Tibial nerve (tissue), 4 donors: ENCODE measurements around the gene MLNR. TPM values are rescaled to one million over a fixed set of nuclear protein-coding genes. Genes with fewer than 3 reads are reported as not detected.

Experiments used
- DNase-seq, 2 donors: peaks; one replicate each; pipeline ENCODE4 v3.0.0-alpha.2; 2019; ENCODE audit warnings: low spot score in 2 of 2
- H3K27ac ChIP-seq, 4 donors: fragments of 200-600 bp; sonication (generic) in 3 of 4; one replicate each; pipeline ENCODE4 v1.5.1; 2017 to 2019; ENCODE audit warnings: mild to moderate bottlenecking in 1 of 4
- H3K27me3 ChIP-seq, 2 donors: fragments of 200-600 bp; sonication (generic) in 1 of 2; one replicate each; pipeline versions ENCODE4 v1.5.1 to v1.6.0; 2017 to 2019
- H3K36me3 ChIP-seq, 3 donors: fragments of 200-600 bp; sonication (generic); one replicate each; pipeline ENCODE4 v1.5.1; 2018 to 2019
- H3K4me1 ChIP-seq, 4 donors: fragments of 200-600 bp; sonication (generic) in 3 of 4; one replicate each; pipeline ENCODE4 v1.5.1; 2017 to 2019
- H3K4me3 ChIP-seq, 4 donors: fragments of 200-600 bp; sonication (generic) in 3 of 4; one replicate each; pipeline ENCODE4 v1.5.1; 2017 to 2019; ENCODE audit warnings: mild to moderate bottlenecking in 1 of 4, moderate library complexity in 1 of 4
- H3K9me3 ChIP-seq, 4 donors: fragments of 200-600 bp; sonication (generic) in 3 of 4; one replicate each; pipeline ENCODE4 v1.5.1; 2017 to 2019
- EP300 ChIP-seq, 2 donors: sonication (generic); formaldehyde crosslinking; IDR thresholded peaks; one replicate each; pipeline ENCODE4 v1.6.1; 2017; ENCODE audit warnings: antibody characterized with exemption in 2 of 2, mild to moderate bottlenecking in 1 of 2
- POLR2A ChIP-seq, 2 donors: fragments of 450-650 bp; IDR thresholded peaks; one replicate each; pipeline ENCODE4 v1.6.1; 2017; ENCODE audit warnings: antibody characterized with exemption in 2 of 2, mild to moderate bottlenecking in 2 of 2, moderate library complexity in 2 of 2
- whole genome bisulfite sequencing, 2 donors: methylation state at CpG; one replicate each; pipeline ENCODE4 v1.1.5; 2018; 5-methylcytosine and 5-hydroxymethylcytosine counted together
- total RNA-seq, 4 donors: library from RNA; depleted of rRNA; stranded (reverse); fragments of >200 nt; gene quantifications; one replicate each; pipeline ENCODE4 v1.1.0, GENCODE V29; 2016
- TF ChIP-seq, protein P1 (sequence below), 5 experiments: fragments of 200-600 bp in 3 of 5; fragments of 450-650 bp in 2 of 5; sonication (generic) in 3 of 5; IDR thresholded peaks; one replicate each; pipeline ENCODE4 v1.5.1; 2016 to 2019; ENCODE audit warnings: antibody characterized with exemption in 5 of 5, mild to moderate bottlenecking in 3 of 5, moderate library complexity in 2 of 5

MLNR gene
- total RNA-seq, 4 donors from 2014 or later = 0.42 TPM; not detected in 3

DNA sequence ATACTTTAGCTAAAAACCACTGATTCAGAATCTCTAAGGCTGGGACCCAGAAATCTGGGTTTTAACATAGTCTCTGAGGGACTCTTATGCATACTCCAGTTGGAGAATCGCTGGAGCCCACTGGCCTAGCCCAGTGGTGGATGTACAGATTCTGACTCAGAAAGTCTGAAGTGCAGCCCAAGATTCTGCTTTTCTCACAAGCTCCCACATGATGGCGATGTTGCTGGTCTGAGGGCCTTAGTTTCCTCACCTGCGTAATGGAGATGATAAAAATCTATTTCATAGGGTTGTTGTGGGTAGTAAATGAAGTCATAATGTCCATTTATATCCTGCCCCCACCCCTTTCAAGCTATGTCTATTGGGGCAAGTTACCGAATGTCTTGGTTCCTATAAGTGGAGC lies 19.9 kb downstream of the MLNR start:
- H3K27me3 ChIP-seq = no peaks in the 10 kb centered on the region
- H3K36me3 ChIP-seq = peaks cover 0 to 4% (median 0%) of the 10 kb centered on the region in 3 donors
- 30 to 39% methylated on average over 4 of the region's 4 CpGs for WGBS, 2 donors
- H3K4me3 ChIP-seq = no peak overlapping the region
- no peak for DNase-seq
- TF ChIP-seq EP300 (IDR thresholded peaks at IDR 0.05) = no peak
- no peak for TF ChIP-seq POLR2A (IDR thresholded peaks at IDR 0.05)
- TF ChIP-seq, protein P1, sequence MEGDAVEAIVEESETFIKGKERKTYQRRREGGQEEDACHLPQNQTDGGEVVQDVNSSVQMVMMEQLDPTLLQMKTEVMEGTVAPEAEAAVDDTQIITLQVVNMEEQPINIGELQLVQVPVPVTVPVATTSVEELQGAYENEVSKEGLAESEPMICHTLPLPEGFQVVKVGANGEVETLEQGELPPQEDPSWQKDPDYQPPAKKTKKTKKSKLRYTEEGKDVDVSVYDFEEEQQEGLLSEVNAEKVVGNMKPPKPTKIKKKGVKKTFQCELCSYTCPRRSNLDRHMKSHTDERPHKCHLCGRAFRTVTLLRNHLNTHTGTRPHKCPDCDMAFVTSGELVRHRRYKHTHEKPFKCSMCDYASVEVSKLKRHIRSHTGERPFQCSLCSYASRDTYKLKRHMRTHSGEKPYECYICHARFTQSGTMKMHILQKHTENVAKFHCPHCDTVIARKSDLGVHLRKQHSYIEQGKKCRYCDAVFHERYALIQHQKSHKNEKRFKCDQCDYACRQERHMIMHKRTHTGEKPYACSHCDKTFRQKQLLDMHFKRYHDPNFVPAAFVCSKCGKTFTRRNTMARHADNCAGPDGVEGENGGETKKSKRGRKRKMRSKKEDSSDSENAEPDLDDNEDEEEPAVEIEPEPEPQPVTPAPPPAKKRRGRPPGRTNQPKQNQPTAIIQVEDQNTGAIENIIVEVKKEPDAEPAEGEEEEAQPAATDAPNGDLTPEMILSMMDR (IDR thresholded peaks at IDR 0.05) = peak in 4 of 5 experiments; percentile 29 to 67 (median 41)
- H3K27ac ChIP-seq = no peak overlapping the region
- no peaks in the 10 kb centered on the region for H3K4me1 ChIP-seq
- H3K9me3 ChIP-seq = peaks cover 0 to 5% (median 0%) of the 10 kb centered on the region in 4 donors

DNA sequence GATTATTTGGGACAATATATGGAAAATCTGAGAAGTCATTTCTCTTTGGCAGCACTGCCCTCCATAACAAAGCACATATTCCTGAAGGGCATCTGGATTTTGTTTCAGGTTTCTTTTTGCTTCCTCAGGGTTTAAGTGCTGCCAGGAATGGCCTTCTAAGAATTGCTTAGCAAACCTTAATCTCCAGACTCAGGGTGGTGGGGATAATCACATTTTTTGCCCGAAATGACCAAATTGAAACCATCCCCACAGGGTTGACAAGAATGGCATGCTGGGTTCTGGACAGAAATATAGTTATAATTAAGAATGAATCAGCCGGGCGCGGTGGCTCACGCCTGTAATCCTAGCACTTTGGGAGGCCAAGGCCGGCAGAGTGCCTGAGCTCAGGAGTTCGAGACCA lies 21.2 kb downstream of the MLNR start:
- H3K9me3 ChIP-seq = peaks cover 0 to 5% (median 0%) of the 10 kb centered on the region in 4 donors
- no peak overlapping the region for H3K27ac ChIP-seq
- no peak overlapping the region for H3K4me3 ChIP-seq
- no peak for TF ChIP-seq POLR2A (IDR thresholded peaks at IDR 0.05)
- TF ChIP-seq, protein P1 (IDR thresholded peaks at IDR 0.05) = no peak
- no peak for TF ChIP-seq EP300 (IDR thresholded peaks at IDR 0.05)
- WGBS, 2 donors = 93% methylated on average over 7 of the region's 7 CpGs
- H3K4me1 ChIP-seq = no peaks in the 10 kb centered on the region
- no peaks in the 10 kb centered on the region for H3K27me3 ChIP-seq
- no peak for DNase-seq
- peaks cover 0 to 4% (median 0%) of the 10 kb centered on the region in 3 donors for H3K36me3 ChIP-seq

DNA sequence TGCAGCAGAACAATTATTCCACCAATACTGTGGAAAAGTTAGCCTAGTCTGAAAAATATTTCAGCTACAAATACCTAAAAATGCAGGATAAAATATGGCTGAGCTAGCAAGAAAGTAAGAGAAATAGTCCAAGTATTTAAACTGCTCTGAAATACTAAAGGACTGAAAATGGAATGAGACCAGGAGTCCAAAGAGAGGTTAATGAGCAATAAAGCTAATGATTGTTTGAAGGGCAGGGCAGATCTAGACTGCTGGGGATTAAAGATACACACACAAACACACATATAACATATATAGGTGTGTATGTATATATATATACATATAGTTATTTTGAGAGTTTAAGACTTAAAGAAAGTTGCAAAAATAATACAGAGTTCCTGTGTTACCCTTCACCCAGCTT lies 25.0 kb downstream of the MLNR start:
- H3K4me1 ChIP-seq = peaks cover 0 to 23% (median 10%) of the 10 kb centered on the region in 4 donors
- no peaks in the 10 kb centered on the region for H3K27me3 ChIP-seq
- no peak overlapping the region for H3K27ac ChIP-seq
- no peak for DNase-seq
- peaks cover 0 to 5% (median 0%) of the 10 kb centered on the region in 3 donors for H3K36me3 ChIP-seq
- H3K4me3 ChIP-seq = no peak overlapping the region
- H3K9me3 ChIP-seq = peaks cover 0 to 5% (median 0%) of the 10 kb centered on the region in 4 donors
- TF ChIP-seq EP300 (IDR thresholded peaks at IDR 0.05) (no peak), POLR2A (IDR thresholded peaks at IDR 0.05) (no peak)
- TF ChIP-seq, protein P1 (IDR thresholded peaks at IDR 0.05) = no peak

DNA sequence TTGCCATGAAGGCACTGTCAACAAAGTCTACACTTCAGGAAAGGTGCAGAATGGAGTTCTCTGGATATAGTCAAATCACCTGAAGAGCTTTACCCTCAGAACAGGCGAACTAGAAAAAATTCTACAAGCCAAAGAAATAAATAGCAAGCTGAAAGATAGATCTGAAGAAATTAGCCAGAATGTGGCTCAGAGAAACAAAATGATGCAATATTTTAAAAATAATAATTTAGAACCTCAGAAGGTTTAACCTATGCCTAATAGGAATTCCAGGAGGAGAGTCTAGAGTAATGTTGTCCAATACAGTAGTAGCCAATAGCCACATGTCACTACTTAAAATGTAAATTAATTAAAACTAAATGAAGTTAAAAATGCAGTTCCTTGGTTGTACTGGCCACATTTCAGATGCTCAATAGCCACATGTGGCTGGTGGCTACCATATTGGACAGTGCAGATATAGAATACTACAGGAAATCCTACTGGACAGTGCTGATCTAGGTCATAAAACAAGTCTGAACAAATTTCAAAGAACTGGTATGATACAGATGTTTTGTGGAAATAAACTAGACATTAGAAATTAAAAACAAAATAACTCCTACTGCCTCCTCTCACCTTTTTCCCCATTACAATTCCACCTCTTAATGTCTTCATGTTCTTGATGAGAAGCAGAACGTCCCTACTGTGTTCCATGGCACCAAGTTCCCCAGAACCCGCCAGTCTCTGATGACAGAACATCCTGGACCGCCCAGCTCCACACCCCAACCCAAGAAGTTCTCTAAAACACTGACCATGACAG lies 26.9 kb downstream of the MLNR start:
- no peak for DNase-seq
- Histone ChIP-seq H3K4me3 (peak overlapping the region; percentile 60 to 91 (median 68)), H3K4me1 (peaks cover 0 to 40% (median 12%) of the 10 kb centered on the region in 4 donors), H3K9me3 (peaks cover 0 to 5% (median 0%) of the 10 kb centered on the region in 4 donors), H3K27me3 (no peaks in the 10 kb centered on the region), H3K27ac (peak overlapping the region; percentile 84 to 98 (median 90)), H3K36me3 (peaks cover 0 to 15% (median 0%) of the 10 kb centered on the region in 3 donors)
- no peak for TF ChIP-seq POLR2A (IDR thresholded peaks at IDR 0.05)
- TF ChIP-seq EP300 (IDR thresholded peaks at IDR 0.05) = no peak
- TF ChIP-seq, protein P1 (IDR thresholded peaks at IDR 0.05) = no peak
- 24% methylated on average over 4 of the region's 4 CpGs for WGBS, 2 donors
